NB4 (cell line): ENCODE measurements around the gene POLR1B.

Source experiments
- DNase-seq: peaks from one replicate; pipeline ENCODE4 v3.0.0; 2010; ENCODE audit warnings: low read depth
- H3K4me3 ChIP-seq: one replicate; pipeline ENCODE4 v1.5.1; 2011; ENCODE audit warnings: mild to moderate bottlenecking, low read depth, low read length, moderate library complexity
- CTCF ChIP-seq: IDR thresholded peaks from one replicate; pipeline ENCODE4 v1.5.1; 2012; ENCODE audit warnings: low read depth, low read length
- MAX ChIP-seq: IDR thresholded peaks from 2 replicates; pipeline ENCODE4 v1.6.1; 2011; ENCODE audit warnings: low read depth, low read length
- MYC ChIP-seq: IDR thresholded peaks from 2 replicates; pipeline ENCODE4 v1.6.1; 2011; ENCODE audit warnings: low read depth, low read length
- POLR2A ChIP-seq: IDR thresholded peaks from 2 replicates; pipeline ENCODE4 v1.6.1; 2011; ENCODE audit warnings: mild to moderate bottlenecking; ENCODE audit not compliant: insufficient read length; ENCODE audit errors: extremely low read depth

The POLR1B gene

GRCh38 chr2:112622528-112622849, 80.2 kb downstream of the POLR1B start:
- H3K4me3 ChIP-seq = no peak overlapping the region
- TF ChIP-seq POLR2A (no peak), CTCF (no peak), MAX (no peak), MYC (no peak)
- DNase-seq = peak; percentile 47

- peak; percentile 90 for DNase-seq
- no peak overlapping the region for H3K4me3 ChIP-seq
- TF ChIP-seq CTCF = no peak
- TF ChIP-seq MYC = no peak
- TF ChIP-seq POLR2A = no peak
- peak; percentile 34; the same call in 1 of the 2 replicates for TF ChIP-seq MAX
These were observed 81.9 kb downstream of the POLR1B start for GRCh38 chr2:112623913-112624777.

- peak; percentile 22 for DNase-seq
- H3K4me3 ChIP-seq = peak overlapping the region; percentile 39
- TF ChIP-seq POLR2A = no peak
- TF ChIP-seq MAX = no peak
- TF ChIP-seq MYC = no peak
- TF ChIP-seq CTCF = no peak
These were observed 83.3 kb downstream of the POLR1B start for GRCh38 chr2:112625474-112626114.

GRCh38 chr2:112626604-112627059, 84.4 kb downstream of the POLR1B start:
- peak overlapping the region; percentile 47 for H3K4me3 ChIP-seq
- peak; percentile 96 for TF ChIP-seq CTCF
- TF ChIP-seq MYC = peak; percentile 75; the same call in 1 of the 2 replicates
- peak; percentile 67 for TF ChIP-seq MAX
- TF ChIP-seq POLR2A = no peak
- DNase-seq = peak; percentile 89
